Measurements from ENCODE around the gene SERPINE3. TPM values are rescaled to one million over a fixed set of nuclear protein-coding genes. Genes with fewer than 3 reads are reported as not detected.

The SERPINE3 gene
- total and polyA plus RNA-seq, 2 experiments from 2014 or later: 0.17 to 0.31 TPM

GRCh38 chr13:51360489-51360888 is 21.0 kb downstream of the SERPINE3 start (continued):
- TF ChIP-seq, protein P1, sequence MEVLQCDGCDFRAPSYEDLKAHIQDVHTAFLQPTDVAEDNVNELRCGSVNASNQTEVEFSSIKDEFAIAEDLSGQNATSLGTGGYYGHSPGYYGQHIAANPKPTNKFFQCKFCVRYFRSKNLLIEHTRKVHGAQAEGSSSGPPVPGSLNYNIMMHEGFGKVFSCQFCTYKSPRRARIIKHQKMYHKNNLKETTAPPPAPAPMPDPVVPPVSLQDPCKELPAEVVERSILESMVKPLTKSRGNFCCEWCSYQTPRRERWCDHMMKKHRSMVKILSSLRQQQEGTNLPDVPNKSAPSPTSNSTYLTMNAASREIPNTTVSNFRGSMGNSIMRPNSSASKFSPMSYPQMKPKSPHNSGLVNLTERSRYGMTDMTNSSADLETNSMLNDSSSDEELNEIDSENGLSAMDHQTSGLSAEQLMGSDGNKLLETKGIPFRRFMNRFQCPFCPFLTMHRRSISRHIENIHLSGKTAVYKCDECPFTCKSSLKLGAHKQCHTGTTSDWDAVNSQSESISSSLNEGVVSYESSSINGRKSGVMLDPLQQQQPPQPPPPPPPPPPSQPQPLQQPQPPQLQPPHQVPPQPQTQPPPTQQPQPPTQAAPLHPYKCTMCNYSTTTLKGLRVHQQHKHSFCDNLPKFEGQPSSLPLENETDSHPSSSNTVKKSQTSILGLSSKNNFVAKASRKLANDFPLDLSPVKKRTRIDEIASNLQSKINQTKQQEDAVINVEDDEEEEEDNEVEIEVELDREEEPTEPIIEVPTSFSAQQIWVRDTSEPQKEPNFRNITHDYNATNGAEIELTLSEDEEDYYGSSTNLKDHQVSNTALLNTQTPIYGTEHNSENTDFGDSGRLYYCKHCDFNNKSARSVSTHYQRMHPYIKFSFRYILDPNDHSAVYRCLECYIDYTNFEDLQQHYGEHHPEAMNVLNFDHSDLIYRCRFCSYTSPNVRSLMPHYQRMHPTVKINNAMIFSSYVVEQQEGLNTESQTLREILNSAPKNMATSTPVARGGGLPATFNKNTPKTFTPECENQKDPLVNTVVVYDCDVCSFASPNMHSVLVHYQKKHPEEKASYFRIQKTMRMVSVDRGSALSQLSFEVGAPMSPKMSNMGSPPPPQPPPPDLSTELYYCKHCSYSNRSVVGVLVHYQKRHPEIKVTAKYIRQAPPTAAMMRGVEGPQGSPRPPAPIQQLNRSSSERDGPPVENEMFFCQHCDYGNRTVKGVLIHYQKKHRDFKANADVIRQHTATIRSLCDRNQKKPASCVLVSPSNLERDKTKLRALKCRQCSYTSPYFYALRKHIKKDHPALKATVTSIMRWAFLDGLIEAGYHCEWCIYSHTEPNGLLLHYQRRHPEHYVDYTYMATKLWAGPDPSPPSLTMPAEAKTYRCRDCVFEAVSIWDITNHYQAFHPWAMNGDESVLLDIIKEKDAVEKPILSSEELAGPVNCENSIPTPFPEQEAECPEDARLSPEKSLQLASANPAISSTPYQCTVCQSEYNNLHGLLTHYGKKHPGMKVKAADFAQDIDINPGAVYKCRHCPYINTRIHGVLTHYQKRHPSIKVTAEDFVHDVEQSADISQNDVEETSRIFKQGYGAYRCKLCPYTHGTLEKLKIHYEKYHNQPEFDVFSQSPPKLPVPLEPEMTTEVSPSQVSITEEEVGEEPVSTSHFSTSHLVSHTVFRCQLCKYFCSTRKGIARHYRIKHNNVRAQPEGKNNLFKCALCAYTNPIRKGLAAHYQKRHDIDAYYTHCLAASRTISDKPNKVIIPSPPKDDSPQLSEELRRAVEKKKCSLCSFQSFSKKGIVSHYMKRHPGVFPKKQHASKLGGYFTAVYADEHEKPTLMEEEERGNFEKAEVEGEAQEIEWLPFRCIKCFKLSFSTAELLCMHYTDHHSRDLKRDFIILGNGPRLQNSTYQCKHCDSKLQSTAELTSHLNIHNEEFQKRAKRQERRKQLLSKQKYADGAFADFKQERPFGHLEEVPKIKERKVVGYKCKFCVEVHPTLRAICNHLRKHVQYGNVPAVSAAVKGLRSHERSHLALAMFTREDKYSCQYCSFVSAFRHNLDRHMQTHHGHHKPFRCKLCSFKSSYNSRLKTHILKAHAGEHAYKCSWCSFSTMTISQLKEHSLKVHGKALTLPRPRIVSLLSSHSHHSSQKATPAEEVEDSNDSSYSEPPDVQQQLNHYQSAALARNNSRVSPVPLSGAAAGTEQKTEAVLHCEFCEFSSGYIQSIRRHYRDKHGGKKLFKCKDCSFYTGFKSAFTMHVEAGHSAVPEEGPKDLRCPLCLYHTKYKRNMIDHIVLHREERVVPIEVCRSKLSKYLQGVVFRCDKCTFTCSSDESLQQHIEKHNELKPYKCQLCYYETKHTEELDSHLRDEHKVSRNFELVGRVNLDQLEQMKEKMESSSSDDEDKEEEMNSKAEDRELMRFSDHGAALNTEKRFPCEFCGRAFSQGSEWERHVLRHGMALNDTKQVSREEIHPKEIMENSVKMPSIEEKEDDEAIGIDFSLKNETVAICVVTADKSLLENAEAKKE (CRISPR knock-in tag; IDR thresholded peaks at IDR 0.05): no peak
- no peak for TF ChIP-seq JUNB (IDR thresholded peaks at IDR 0.05; ENCODE audit: unreplicated experiment)

DNA sequence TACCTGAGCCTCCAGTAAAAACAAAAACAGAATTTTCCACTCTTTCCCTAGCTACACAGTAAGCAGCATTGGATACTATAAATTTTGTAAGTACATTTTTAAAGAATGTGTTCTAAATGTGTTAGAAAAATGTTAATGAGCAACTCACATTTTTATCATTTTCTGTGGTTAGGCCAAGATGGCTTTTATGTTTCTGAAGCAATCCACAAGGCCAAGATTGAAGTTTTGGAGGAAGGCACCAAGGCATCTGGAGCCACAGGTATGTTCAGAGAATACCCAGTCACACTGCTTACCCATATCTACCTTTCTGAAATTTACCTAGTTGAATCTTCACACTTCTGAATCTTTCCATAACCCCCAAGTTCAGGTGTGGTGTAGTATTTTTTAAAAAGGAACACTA is 21.6 kb downstream of the SERPINE3 start:
- Histone ChIP-seq H3K36me3 (ENCODE audit: insufficient read depth) (peaks cover 10% of the 10 kb centered on the region; the same call in 1 of the 2 replicates), H3K27me3 (ENCODE audit: insufficient read depth) (no peaks in the 10 kb centered on the region), H3K4me1 (ENCODE audit: insufficient read depth) (peaks cover 16% of the 10 kb centered on the region), H3K79me2 (replicated peaks; ENCODE audit: insufficient read depth) (no peaks in the 10 kb centered on the region), H3K4me2 (no peak overlapping the region), H3K27ac (ENCODE audit: low read depth) (peak overlapping the region; percentile 4; the same call in 1 of the 2 replicates), H3K9me2 (ENCODE audit: insufficient read depth) (peaks cover 1% of the 10 kb centered on the region; the same call in 1 of the 2 replicates), H4K20me1 (replicated peaks; ENCODE audit: insufficient read depth) (no peaks in the 10 kb centered on the region), H2AFZ (no peak overlapping the region), H3K4me3 (no peak overlapping the region), H3F3A (replicated peaks; ENCODE audit: low read depth) (no peaks in the 10 kb centered on the region)
- no peak overlapping the region for H3K4me3 Mint-ChIP-seq
- H3K36me3 Mint-ChIP-seq (ENCODE audit: low read depth): peaks cover 14% of the 10 kb centered on the region; the same call in 2 of the 3 replicates
- no peaks in the 10 kb centered on the region for H3K9me3 Mint-ChIP-seq
- H3K27ac Mint-ChIP-seq: peak overlapping the region; percentile 34; the same call in 1 of the 2 replicates
- H3K4me1 Mint-ChIP-seq: peaks cover 48% of the 10 kb centered on the region
- no peaks in the 10 kb centered on the region for H3K27me3 Mint-ChIP-seq (ENCODE audit: insufficient read depth, low read depth, poor library complexity)
- no peak for ATAC-seq
- TF ChIP-seq ETS1 (IDR thresholded peaks at IDR 0.05) (no peak), POLR2AphosphoS5 (IDR thresholded peaks at IDR 0.05; ENCODE audit: low read depth) (0 out of 2 replicates have a peak, but pooled peaks have one; percentile 10)
- no peak for DNase-seq (ENCODE audit: low spot score)
